ENCODE results near the gene SEMA4B.
"Not testable (repeated sequence)": the region's sequence is repeated elsewhere in the genome, so short reads cannot be mapped to it uniquely, and the experiment has no call there.

The SEMA4B gene

DNA sequence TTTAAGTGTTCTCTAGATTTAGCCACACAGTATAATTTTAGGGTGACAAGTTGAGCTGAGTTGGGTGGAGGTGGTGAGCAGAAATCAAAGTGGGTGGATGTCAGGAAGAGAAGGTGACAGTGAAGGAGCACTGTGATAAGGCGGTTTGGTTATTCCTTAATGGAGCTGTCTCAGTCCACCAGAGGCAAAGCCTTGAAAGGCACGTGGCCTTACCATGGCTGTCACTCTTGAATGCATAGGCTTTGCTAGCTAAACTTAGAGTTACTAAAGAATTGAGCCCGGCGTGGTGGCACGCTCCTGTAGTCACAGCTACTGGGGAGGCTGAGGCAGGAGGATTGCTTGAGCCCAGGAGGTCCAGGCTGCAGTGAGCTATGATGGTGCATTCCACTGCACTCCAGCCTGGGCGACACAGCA is 47.7 kb downstream of the SEMA4B start:
- Histone ChIP-seq H3K36me3 (ENCODE audit: insufficient read depth, low read length) (no peaks in the 10 kb centered on the region), H3K27ac (ENCODE audit: low read depth, low read length) (no peak overlapping the region), H3K4me3 (ENCODE audit: low read depth, low read length) (peak overlapping the region; percentile 86), H3K79me2 (ENCODE audit: control insufficient read depth, insufficient read depth, low read length, unreplicated experiment) (no peaks in the 10 kb centered on the region), H3K27me3 (ENCODE audit: insufficient read depth, low read length) (no peaks in the 10 kb centered on the region), H2AFZ (ENCODE audit: low read length, unreplicated experiment) (peak overlapping the region; percentile 20), H3K4me1 (ENCODE audit: control insufficient read depth, insufficient read depth, low read length, unreplicated experiment) (no peaks in the 10 kb centered on the region)

DNA sequence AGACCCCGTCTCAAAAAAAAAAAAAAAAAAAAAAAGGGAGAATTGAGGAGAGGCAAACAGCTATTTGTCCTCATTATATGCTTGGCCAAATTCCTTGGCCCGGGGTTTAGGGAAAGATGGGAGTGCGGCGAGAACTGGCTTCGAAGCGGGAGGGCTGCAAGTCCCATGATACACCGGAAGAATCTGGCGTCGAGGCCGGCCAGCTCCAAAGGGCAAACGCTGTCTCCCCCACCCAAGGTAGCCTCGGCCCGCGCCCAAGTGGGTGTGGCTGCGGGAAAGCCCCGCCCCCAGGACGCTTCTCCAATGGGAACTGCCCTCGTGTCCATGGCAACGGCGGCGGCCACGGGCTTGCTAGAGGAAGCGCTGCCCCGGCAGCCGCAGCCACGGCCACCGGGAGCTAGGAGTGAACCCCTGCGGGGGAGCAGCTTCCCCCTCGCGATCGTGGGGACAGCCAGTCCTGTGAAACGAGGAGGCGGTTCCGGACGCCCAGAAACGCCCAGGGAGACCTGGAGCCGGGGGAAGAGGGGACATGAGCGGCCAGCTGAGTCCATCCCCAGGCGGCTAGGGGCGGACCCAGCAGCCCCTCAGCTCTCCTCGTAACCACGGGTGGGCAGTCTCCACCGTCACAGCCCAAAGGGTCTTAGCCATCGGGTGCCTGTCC is 48.2 kb downstream of the SEMA4B start, which contains the start of gene TTLL13:
TTLL13 (plus strand) TSS at position 354 of the 661 bp plus-strand sequence. CDS start 1,075 bp downstream, outside the sequence.
- Histone ChIP-seq H2AFZ (ENCODE audit: low read length, unreplicated experiment) (peak within 1 kb of the TSS; percentile 71), H3K4me1 (ENCODE audit: control insufficient read depth, insufficient read depth, low read length, unreplicated experiment) (no peaks in the 10 kb centered on the region), H3K27me3 (ENCODE audit: insufficient read depth, low read length) (no peaks in the 10 kb centered on the region), H3K4me3 (ENCODE audit: low read depth, low read length) (peak within 1 kb of the TSS; percentile 86), H3K27ac (ENCODE audit: low read depth, low read length) (no peak within 1 kb of the TSS), H3K36me3 (ENCODE audit: insufficient read depth, low read length) (no peaks in the 10 kb centered on the region), H3K79me2 (ENCODE audit: control insufficient read depth, insufficient read depth, low read length, unreplicated experiment) (no peaks in the 10 kb centered on the region)

DNA sequence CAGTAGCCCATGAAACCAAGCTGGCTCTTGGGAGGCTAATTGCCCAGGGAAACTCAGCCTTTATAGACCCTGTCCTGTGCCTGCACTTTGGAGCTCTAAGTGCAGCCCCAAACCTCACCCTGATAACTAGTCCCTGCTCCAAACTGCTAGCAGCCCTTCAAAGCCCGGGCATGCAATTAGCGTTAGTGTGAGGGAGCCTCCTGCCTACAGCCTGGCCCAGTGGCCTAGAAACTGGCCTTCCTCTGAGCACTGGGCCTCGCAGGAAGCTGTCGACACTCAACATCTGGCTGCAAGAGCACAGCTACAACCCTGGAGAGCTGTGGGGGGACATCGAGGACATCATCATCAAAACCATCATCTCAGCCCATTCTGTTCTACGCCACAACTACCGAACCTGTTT is 56.6 kb downstream of the SEMA4B start:
- Histone ChIP-seq H3K36me3 (ENCODE audit: insufficient read depth, low read length) (no peaks in the 10 kb centered on the region), H3K4me3 (ENCODE audit: low read depth, low read length) (no peak overlapping the region), H3K79me2 (ENCODE audit: control insufficient read depth, insufficient read depth, low read length, unreplicated experiment) (no peaks in the 10 kb centered on the region), H2AFZ (ENCODE audit: low read length, unreplicated experiment) (no peak overlapping the region), H3K27ac (ENCODE audit: low read depth, low read length) (no peak overlapping the region), H3K4me1 (ENCODE audit: control insufficient read depth, insufficient read depth, low read length, unreplicated experiment) (peaks cover 12% of the 10 kb centered on the region), H3K27me3 (ENCODE audit: insufficient read depth, low read length) (no peaks in the 10 kb centered on the region)

DNA sequence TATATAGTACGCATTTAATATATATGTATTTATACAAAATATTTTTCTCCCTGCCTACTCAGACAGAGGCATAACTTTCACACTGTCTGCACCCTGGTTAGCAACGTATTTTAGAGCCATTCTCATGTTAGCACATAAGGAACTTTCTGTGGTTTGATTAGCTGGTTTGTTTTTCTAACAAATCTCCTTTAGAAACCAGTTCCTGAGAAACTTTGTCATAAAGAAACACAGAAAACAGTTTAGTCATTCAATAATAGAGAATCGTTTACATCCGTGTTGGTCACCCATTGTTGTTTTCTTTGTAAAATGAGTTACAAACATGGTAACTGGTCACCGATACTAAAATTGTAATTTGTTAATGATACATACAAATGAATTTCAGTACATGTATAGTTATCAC is 58.4 kb downstream of the SEMA4B start:
- Histone ChIP-seq H3K4me1 (ENCODE audit: control insufficient read depth, insufficient read depth, low read length, unreplicated experiment) (peaks cover 19% of the 10 kb centered on the region), H3K36me3 (ENCODE audit: insufficient read depth, low read length) (no peaks in the 10 kb centered on the region), H3K27me3 (ENCODE audit: insufficient read depth, low read length) (no peaks in the 10 kb centered on the region), H3K79me2 (ENCODE audit: control insufficient read depth, insufficient read depth, low read length, unreplicated experiment) (no peaks in the 10 kb centered on the region), H3K27ac (ENCODE audit: low read depth, low read length) (0 out of 2 replicates have a peak overlapping the region, but pooled peaks have one; percentile 17), H3K4me3 (ENCODE audit: low read depth, low read length) (no peak overlapping the region), H2AFZ (ENCODE audit: low read length, unreplicated experiment) (no peak overlapping the region)

DNA sequence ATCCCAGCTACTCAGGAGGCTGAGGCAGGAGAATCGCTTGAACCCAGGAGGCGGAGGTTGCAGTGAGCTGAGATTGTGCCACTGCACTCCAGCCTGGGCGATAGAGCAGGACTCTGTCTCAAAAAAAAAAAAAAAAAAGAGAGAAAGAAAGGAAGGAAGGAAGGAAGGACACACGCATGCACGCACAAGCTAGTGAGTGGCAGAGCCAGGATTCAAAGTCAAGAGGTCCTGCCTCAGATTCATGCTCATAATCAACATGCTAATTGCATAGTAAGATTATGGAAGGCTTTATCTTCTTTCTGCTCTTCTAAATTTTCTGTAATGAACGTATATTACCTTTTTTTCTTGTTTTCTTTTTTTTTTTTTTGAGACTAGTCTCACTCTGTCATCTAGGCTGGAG is 59.6 kb downstream of the SEMA4B start:
- H3K4me1 ChIP-seq (ENCODE audit: control insufficient read depth, insufficient read depth, low read length, unreplicated experiment): peaks cover 23% of the 10 kb centered on the region
- not testable (repeated sequence) for H3K27ac ChIP-seq (ENCODE audit: low read depth, low read length); H3K36me3 ChIP-seq (ENCODE audit: insufficient read depth, low read length); H3K4me3 ChIP-seq (ENCODE audit: low read depth, low read length); H3K79me2 ChIP-seq (ENCODE audit: control insufficient read depth, insufficient read depth, low read length, unreplicated experiment); H2AFZ ChIP-seq (ENCODE audit: low read length, unreplicated experiment); H3K27me3 ChIP-seq (ENCODE audit: insufficient read depth, low read length)

DNA sequence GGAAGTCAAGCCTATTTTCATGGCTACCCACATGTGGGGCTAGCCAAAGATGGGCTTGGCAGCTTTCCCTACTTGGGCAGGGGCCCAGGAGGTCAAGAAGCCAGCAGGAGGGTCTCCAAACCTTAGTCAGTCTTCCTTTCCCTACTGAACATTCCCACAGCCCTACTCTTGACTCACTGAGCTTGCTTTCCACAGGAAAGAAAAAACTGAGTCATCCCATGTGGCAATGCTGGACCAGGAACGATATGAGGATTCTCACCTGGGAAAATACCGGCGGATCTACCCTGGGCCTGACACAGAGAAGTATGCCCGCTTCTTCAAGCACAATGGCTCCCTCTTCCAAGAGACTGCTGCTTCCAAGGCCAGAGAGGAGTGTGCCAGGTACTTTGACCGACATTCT is 60.7 kb downstream of the SEMA4B start:
- Histone ChIP-seq H3K27me3 (ENCODE audit: insufficient read depth, low read length) (no peaks in the 10 kb centered on the region), H3K27ac (ENCODE audit: low read depth, low read length) (peak overlapping the region; percentile 66), H3K4me3 (ENCODE audit: low read depth, low read length) (no peak overlapping the region), H2AFZ (ENCODE audit: low read length, unreplicated experiment) (no peak overlapping the region), H3K36me3 (ENCODE audit: insufficient read depth, low read length) (no peaks in the 10 kb centered on the region), H3K4me1 (ENCODE audit: control insufficient read depth, insufficient read depth, low read length, unreplicated experiment) (peaks cover 26% of the 10 kb centered on the region), H3K79me2 (ENCODE audit: control insufficient read depth, insufficient read depth, low read length, unreplicated experiment) (peaks cover 15% of the 10 kb centered on the region)

DNA sequence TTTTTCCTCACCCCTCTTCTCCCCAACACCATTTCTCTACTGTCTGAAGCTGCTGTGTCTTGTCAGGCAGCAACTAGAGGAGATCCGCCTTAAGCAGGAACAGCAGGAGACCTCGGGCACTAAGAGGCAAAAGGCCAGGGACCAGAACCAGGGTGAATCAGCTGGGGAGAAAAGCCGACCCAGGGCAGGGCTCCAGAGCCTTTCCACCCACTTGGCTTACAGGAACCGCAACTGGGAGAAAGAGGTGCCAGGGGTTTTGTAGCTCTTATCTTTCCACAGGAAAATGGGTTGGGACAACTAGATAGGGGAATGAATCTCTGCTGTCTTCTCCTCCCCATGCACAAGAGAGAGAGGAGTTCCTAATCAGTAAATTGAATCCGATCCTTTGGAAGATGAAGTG is 61.3 kb downstream of the SEMA4B start:
- Histone ChIP-seq H3K36me3 (ENCODE audit: insufficient read depth, low read length) (no peaks in the 10 kb centered on the region), H3K4me3 (ENCODE audit: low read depth, low read length) (no peak overlapping the region), H3K4me1 (ENCODE audit: control insufficient read depth, insufficient read depth, low read length, unreplicated experiment) (peaks cover 32% of the 10 kb centered on the region), H3K27me3 (ENCODE audit: insufficient read depth, low read length) (no peaks in the 10 kb centered on the region), H3K79me2 (ENCODE audit: control insufficient read depth, insufficient read depth, low read length, unreplicated experiment) (peaks cover 21% of the 10 kb centered on the region), H2AFZ (ENCODE audit: low read length, unreplicated experiment) (no peak overlapping the region), H3K27ac (ENCODE audit: low read depth, low read length) (peak overlapping the region; percentile 66)

DNA sequence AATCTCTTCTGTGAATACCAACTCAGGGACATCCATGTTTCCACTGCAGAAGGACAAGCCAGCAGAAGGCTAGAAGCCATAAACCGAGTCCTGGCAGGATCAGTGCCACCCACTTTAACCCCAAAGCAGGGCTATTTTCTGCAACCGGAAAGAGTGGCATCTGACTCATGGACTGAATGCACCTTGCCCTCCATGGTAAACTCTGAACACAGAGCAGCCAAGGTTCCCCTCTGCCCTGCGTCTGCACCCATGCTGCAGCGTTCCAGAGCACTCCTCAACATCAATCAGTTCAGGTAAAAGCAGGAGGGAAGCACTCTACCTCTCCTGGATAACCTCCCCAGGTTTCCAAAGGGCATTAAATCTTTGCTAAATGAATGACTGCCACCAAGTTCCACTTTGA is 63.5 kb downstream of the SEMA4B start:
- Histone ChIP-seq H3K36me3 (ENCODE audit: insufficient read depth, low read length) (0 out of 2 replicates have a peak, but pooled peaks cover 3% of the 10 kb centered on the region), H3K27me3 (ENCODE audit: insufficient read depth, low read length) (no peaks in the 10 kb centered on the region), H3K27ac (ENCODE audit: low read depth, low read length) (peak overlapping the region; percentile 84), H2AFZ (ENCODE audit: low read length, unreplicated experiment) (peak overlapping the region; percentile 43), H3K4me3 (ENCODE audit: low read depth, low read length) (peak overlapping the region; percentile 94), H3K4me1 (ENCODE audit: control insufficient read depth, insufficient read depth, low read length, unreplicated experiment) (peaks cover 42% of the 10 kb centered on the region), H3K79me2 (ENCODE audit: control insufficient read depth, insufficient read depth, low read length, unreplicated experiment) (peaks cover 39% of the 10 kb centered on the region)

DNA sequence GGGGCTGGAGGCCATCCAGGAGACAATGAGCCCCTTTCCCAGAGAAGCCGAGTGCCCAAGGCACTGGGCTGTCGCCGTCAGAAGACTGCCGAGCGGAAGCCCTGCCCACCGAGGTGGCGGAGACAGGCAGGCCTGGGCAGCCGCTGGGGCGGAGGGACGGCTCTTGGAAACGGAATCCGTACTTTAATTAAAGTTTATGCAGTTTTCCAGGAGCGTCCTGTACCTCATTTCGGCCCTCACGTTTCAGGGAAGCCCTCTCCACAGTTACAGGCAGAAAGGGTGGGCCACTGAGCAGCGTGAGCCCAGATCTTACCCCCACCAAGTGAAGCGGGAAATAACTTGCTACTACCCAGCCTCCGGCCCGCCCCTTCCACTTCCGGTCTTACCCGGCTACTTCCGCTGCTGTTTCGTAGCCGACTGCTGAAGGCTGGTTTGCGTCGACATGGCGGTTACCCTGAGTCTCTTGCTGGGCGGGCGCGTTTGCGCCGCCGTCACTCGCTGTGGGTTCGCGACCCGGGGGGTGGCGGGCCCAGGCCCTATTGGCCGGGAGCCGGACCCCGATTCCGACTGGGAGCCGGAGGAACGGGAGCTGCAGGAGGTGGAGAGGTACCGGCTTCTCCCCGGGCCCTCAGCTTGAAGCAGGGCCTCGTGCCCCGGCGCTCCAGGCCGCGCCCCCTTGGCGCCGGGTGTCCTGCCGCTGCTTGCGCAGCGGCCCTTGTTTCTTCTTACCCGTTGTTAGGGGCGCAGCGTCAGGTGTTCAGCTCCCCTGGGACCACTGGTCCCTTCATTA is 64.3 kb downstream of the SEMA4B start, which contains the start of gene NGRN:
NGRN (plus strand) TSS at position 402 of the 790 bp plus-strand sequence; CDS start at position 443, 41 bp downstream.
- Histone ChIP-seq H3K4me1 (ENCODE audit: control insufficient read depth, insufficient read depth, low read length, unreplicated experiment) (peaks cover 42% of the 10 kb centered on the region), H3K79me2 (ENCODE audit: control insufficient read depth, insufficient read depth, low read length, unreplicated experiment) (peaks cover 47% of the 10 kb centered on the region), H3K27me3 (ENCODE audit: insufficient read depth, low read length) (no peaks in the 10 kb centered on the region), H3K36me3 (ENCODE audit: insufficient read depth, low read length) (0 out of 2 replicates have a peak, but pooled peaks cover 5% of the 10 kb centered on the region), H2AFZ (ENCODE audit: low read length, unreplicated experiment) (peak within 1 kb of the TSS; percentile 87), H3K4me3 (ENCODE audit: low read depth, low read length) (peak within 1 kb of the TSS; percentile 94), H3K27ac (ENCODE audit: low read depth, low read length) (peak within 1 kb of the TSS; percentile 84)

DNA sequence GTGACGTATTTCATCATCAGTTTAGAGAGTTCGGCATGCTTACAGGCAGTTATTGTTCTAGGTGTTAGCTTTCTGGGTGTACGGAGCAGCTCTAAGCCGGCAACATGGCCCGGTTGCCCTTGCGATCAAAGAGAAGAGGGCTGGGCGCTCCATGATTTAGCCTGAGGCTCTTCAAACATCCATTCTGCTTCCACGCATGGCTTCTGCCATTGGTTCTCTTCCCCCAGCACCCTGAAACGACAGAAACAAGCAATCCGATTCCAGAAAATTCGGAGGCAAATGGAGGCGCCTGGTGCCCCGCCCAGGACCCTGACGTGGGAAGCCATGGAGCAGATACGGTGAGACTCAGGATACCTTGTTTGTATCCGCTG is 64.9 kb downstream of the SEMA4B start:
- Histone ChIP-seq H2AFZ (ENCODE audit: low read length, unreplicated experiment) (peak overlapping the region; percentile 87), H3K27me3 (ENCODE audit: insufficient read depth, low read length) (no peaks in the 10 kb centered on the region), H3K27ac (ENCODE audit: low read depth, low read length) (peak overlapping the region; percentile 84), H3K4me3 (ENCODE audit: low read depth, low read length) (peak overlapping the region; percentile 94), H3K79me2 (ENCODE audit: control insufficient read depth, insufficient read depth, low read length, unreplicated experiment) (peaks cover 48% of the 10 kb centered on the region), H3K4me1 (ENCODE audit: control insufficient read depth, insufficient read depth, low read length, unreplicated experiment) (peaks cover 42% of the 10 kb centered on the region), H3K36me3 (ENCODE audit: insufficient read depth, low read length) (0 out of 2 replicates have a peak, but pooled peaks cover 5% of the 10 kb centered on the region)

All from ACC112 (cell line).